ENCODE results near the gene COTL1.

The COTL1 gene

GRCh38 chr16:84596801-84597527, 20.9 kb downstream of the COTL1 start:
- DNase-seq (ENCODE audit: low read depth, low spot score), result no peak

GRCh38 chr16:84596161-84596560, 21.7 kb downstream of the COTL1 start:
- DNase-seq (ENCODE audit: low read depth, low spot score), result no peak

GRCh38 chr16:84595052-84595481, 22.8 kb downstream of the COTL1 start:
- no peak for DNase-seq (ENCODE audit: low read depth, low spot score)

GRCh38 chr16:84594725-84595038, 23.2 kb downstream of the COTL1 start:
- no peak for DNase-seq (ENCODE audit: low read depth, low spot score)

GRCh38 chr16:84593825-84594724, 23.8 kb downstream of the COTL1 start:
- DNase-seq (ENCODE audit: low read depth, low spot score), result no peak

- DNase-seq (ENCODE audit: low read depth, low spot score), result no peak
Observed at GRCh38 chr16:84592718-84593117, 25.2 kb downstream of the COTL1 start.

GRCh38 chr16:84589975-84590719, 27.7 kb downstream of the COTL1 start:
- DNase-seq (ENCODE audit: low read depth, low spot score), result no peak

GRCh38 chr16:84588991-84589390, 28.9 kb downstream of the COTL1 start:
- no peak for DNase-seq (ENCODE audit: low read depth, low spot score)

GRCh38 chr16:84585886-84586285, 32.0 kb downstream of the COTL1 start:
- no peak for DNase-seq (ENCODE audit: low read depth, low spot score)

- no peak for DNase-seq (ENCODE audit: low read depth, low spot score)
Observed at GRCh38 chr16:84585467-84585866, 32.4 kb downstream of the COTL1 start.

- no peak for DNase-seq (ENCODE audit: low read depth, low spot score)
Observed at GRCh38 chr16:84584678-84585077, 33.2 kb downstream of the COTL1 start.

GRCh38 chr16:84583995-84584394, 33.9 kb downstream of the COTL1 start:
- no peak for DNase-seq (ENCODE audit: low read depth, low spot score)

GRCh38 chr16:84582958-84583516, 34.8 kb downstream of the COTL1 start:
- no peak for DNase-seq (ENCODE audit: low read depth, low spot score)

- DNase-seq (ENCODE audit: low read depth, low spot score), result no peak
Observed at GRCh38 chr16:84581158-84581557, 36.7 kb downstream of the COTL1 start.

GRCh38 chr16:84579936-84580335, 37.9 kb downstream of the COTL1 start:
- no peak for DNase-seq (ENCODE audit: low read depth, low spot score)

GRCh38 chr16:84578538-84579126, 39.2 kb downstream of the COTL1 start:
- no peak for DNase-seq (ENCODE audit: low read depth, low spot score)

- DNase-seq (ENCODE audit: low read depth, low spot score), result no peak
Observed at GRCh38 chr16:84577034-84577803, 40.7 kb downstream of the COTL1 start.

- no peak for DNase-seq (ENCODE audit: low read depth, low spot score)
Observed at GRCh38 chr16:84575914-84576313, 42.0 kb downstream of the COTL1 start.

- no peak for DNase-seq (ENCODE audit: low read depth, low spot score)
Observed at GRCh38 chr16:84574191-84574590, 43.7 kb downstream of the COTL1 start.

- DNase-seq (ENCODE audit: low read depth, low spot score), result no peak
Observed at GRCh38 chr16:84572096-84572495, 45.8 kb downstream of the COTL1 start.

- no peak for DNase-seq (ENCODE audit: low read depth, low spot score)
Observed at GRCh38 chr16:84571506-84571905, 46.4 kb downstream of the COTL1 start.

Data from brain pericyte (primary cell).